ENCODE measurements around the gene B3GALT6. TPM values are rescaled to one million over a fixed set of nuclear protein-coding genes. Genes with fewer than 3 reads are reported as not detected.

B3GALT6 gene
- total and polyA plus RNA-seq, 12 donors: 7.3 to 16.2 (median 9.1) TPM

- WGBS, 2 donors: 94 to 95% methylated on average over 36 of the region's 36 CpGs
- no peak for ATAC-seq
- TF ChIP-seq, protein P1, sequence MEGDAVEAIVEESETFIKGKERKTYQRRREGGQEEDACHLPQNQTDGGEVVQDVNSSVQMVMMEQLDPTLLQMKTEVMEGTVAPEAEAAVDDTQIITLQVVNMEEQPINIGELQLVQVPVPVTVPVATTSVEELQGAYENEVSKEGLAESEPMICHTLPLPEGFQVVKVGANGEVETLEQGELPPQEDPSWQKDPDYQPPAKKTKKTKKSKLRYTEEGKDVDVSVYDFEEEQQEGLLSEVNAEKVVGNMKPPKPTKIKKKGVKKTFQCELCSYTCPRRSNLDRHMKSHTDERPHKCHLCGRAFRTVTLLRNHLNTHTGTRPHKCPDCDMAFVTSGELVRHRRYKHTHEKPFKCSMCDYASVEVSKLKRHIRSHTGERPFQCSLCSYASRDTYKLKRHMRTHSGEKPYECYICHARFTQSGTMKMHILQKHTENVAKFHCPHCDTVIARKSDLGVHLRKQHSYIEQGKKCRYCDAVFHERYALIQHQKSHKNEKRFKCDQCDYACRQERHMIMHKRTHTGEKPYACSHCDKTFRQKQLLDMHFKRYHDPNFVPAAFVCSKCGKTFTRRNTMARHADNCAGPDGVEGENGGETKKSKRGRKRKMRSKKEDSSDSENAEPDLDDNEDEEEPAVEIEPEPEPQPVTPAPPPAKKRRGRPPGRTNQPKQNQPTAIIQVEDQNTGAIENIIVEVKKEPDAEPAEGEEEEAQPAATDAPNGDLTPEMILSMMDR (IDR thresholded peaks at IDR 0.05): no peak
- H3K4me1 ChIP-seq: peaks cover 2 to 45% (median 26%) of the 10 kb centered on the region in 9 donors
- H3K36me3 ChIP-seq: peaks cover 0 to 84% (median 53%) of the 10 kb centered on the region in 9 donors
- peak overlapping the region in 1 of 10 donors; percentile 15 for H3K4me3 ChIP-seq
- intact Hi-C loops (cut with DNase I): no loop called here
- no peaks in the 10 kb centered on the region for H3K9me3 ChIP-seq
- H3K27ac ChIP-seq: peak overlapping the region in 4 of 10 donors; percentile 12 to 87 (median 78)
- H3K27me3 ChIP-seq: peaks cover 0 to 6% (median 0%) of the 10 kb centered on the region in 7 donors
- DNase-seq: no peak
Observed at GRCh38 chr1:1218524-1219200, 13.4 kb upstream of the B3GALT6 start.

GRCh38 chr1:1219341-1219740 lies 12.7 kb upstream of the B3GALT6 start:
- 93 to 94% methylated on average over 20 of the region's 20 CpGs for WGBS, 2 donors
- H3K27me3 ChIP-seq: no peaks in the 10 kb centered on the region
- H3K4me1 ChIP-seq: peaks cover under 1 to 39% (median 20%) of the 10 kb centered on the region in 9 donors
- intact Hi-C loops (cut with DNase I): no loop called here
- ATAC-seq (peak in 1 of 8 donors; percentile 17), DNase-seq (no peak)
- H3K27ac ChIP-seq: peak overlapping the region in 3 of 10 donors; percentile 20 to 78 (median 77)
- TF ChIP-seq, protein P1 (IDR thresholded peaks at IDR 0.05): no peak
- H3K9me3 ChIP-seq: no peaks in the 10 kb centered on the region
- no peak overlapping the region for H3K4me3 ChIP-seq
- peaks cover 0 to 91% (median 60%) of the 10 kb centered on the region in 9 donors for H3K36me3 ChIP-seq

DNA sequence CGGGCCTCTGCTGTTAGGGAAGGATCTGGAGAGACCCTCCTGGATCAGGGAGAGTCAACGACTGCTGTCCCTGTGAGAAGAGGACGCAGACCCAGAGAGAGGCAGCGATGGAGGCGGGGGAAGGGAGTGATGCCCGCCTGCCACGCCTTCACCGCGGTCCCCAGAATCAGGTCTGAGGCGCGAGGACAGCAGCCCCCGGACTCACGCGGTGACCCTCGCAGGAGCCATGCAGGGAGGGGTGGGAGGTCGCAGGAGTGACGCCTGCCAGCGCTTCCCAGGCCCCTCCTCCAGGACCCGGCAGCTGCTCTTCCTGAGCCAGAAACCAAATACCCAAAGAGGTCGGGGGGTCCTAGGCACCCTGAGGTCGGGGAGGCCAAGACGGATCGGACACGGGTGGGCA lies 11.8 kb upstream of the B3GALT6 start:
- 85 to 89% methylated on average over 24 of the region's 24 CpGs for WGBS, 2 donors

DNA sequence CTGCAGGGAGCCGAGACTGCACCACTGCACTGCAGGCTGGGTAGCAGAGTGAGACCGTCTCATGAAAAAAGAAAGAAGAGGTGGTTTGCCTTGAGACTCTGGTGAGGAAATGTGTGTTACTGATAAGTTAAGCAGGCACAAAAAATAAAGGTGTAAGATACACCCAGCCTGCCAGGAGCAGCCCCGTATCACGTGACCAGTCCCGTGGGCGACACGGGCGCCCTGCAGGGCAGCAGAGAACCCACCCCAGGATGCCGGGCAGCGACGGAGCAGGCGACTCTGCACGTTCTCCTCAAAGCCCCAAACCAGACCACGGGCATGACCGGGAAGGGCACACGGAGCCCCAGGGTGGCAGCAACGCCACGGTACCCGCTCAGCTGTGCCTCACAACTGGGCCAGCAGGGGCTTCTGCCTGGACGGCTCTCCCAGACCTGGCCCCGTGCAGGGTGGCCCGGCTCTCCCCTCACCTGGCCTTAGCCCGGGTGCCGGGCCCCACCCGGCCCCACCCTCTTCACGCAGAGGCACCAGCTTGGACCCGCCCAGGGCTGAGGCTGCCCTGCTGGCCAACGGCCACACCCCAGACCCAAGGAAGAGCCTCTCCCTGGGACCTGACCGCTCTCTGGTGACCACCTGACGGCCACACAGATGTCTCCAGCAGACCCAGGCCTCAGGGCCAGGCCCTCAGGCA lies 10.0 kb upstream of the B3GALT6 start:
- 85 to 86% methylated on average over 30 of the region's 30 CpGs for WGBS, 2 donors

More for the DNA sequence above, 11.8 kb upstream of the B3GALT6 start:
- no peak overlapping the region for H3K4me3 ChIP-seq
- ATAC-seq (no peak), DNase-seq (no peak)
- TF ChIP-seq, protein P1 (IDR thresholded peaks at IDR 0.05): no peak
- H3K9me3 ChIP-seq: no peaks in the 10 kb centered on the region
- H3K4me1 ChIP-seq: peaks cover 0 to 35% (median 13%) of the 10 kb centered on the region in 9 donors
- H3K36me3 ChIP-seq: peaks cover 0 to 100% (median 62%) of the 10 kb centered on the region in 9 donors
- no peaks in the 10 kb centered on the region for H3K27me3 ChIP-seq
- intact Hi-C loops (cut with DNase I): no loop called here
- no peak overlapping the region for H3K27ac ChIP-seq

More for the DNA sequence above, 10.0 kb upstream of the B3GALT6 start:
- ATAC-seq (no peak), DNase-seq (no peak)
- H3K4me1 ChIP-seq: peaks cover 0 to 33% (median 6%) of the 10 kb centered on the region in 9 donors
- H3K9me3 ChIP-seq: no peaks in the 10 kb centered on the region
- H3K27ac ChIP-seq: no peak overlapping the region
- H3K36me3 ChIP-seq: peaks cover 0 to 99% (median 56%) of the 10 kb centered on the region in 9 donors
- intact Hi-C loops (cut with DNase I): no loop called here
- TF ChIP-seq, protein P1 (IDR thresholded peaks at IDR 0.05): no peak
- H3K27me3 ChIP-seq: no peaks in the 10 kb centered on the region
- H3K4me3 ChIP-seq: no peak overlapping the region
